A673 (cell line): ENCODE data around the gene ERFE.

ENCODE experiments used
- EZH2 ChIP-seq: fragments of 200-600 bp; sonication (generic); IDR thresholded peaks from 2 replicates; pipeline ENCODE4 v1.6.1; 2017; ENCODE audit warnings: borderline replicate concordance, low read depth, mild to moderate bottlenecking, mixed read lengths, antibody characterized with exemption, low read length; ENCODE audit not compliant: poor library complexity, severe bottlenecking
- TF ChIP-seq, protein P1 (sequence below): fragments of 300-800, 200-600 bp; sonication (generic); conservative IDR thresholded peaks from 2 replicates; pipeline ENCODE4 v1.5.1; 2017; ENCODE audit warnings: low read depth, mild to moderate bottlenecking, antibody characterized with exemption, low read length, moderate library complexity, mixed read lengths

DNA sequence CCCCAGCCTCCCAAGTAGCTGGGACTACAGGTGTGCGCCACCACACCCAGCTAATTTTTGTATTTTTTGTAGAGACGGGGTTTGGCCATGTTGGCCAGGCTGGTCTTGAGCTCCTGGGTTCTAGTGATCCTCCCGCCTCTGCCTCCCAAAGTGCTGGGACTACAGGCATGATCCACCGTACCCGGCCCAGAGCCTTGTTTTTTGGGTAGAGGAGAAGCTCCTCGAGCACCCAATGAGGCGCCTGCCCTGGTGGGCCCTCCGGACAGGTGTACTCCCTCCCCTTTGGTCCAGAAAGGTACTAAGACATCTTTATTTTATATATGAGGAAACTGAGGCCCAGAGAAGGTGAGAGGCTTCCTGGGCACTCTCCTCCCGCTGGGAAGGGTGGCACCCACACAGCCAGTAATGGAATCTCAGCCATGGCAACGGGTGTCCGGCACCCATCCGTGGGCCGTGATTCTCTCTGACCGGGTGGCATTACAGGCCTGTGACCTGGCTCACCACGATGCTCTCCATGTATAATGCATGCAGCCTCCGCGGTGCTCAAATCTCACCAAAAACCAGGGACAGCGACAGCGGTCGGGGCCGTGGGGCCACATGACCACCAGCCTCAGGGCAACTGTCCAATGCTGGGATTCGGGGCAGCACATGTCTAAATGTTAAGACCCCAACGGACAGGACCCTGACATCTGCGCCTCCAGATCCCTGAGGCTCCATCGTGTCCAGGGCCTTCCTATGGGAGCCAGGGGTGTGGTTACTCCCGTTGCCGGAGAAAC is 37.1 kb upstream of the ERFE start:
- TF ChIP-seq, protein P1, sequence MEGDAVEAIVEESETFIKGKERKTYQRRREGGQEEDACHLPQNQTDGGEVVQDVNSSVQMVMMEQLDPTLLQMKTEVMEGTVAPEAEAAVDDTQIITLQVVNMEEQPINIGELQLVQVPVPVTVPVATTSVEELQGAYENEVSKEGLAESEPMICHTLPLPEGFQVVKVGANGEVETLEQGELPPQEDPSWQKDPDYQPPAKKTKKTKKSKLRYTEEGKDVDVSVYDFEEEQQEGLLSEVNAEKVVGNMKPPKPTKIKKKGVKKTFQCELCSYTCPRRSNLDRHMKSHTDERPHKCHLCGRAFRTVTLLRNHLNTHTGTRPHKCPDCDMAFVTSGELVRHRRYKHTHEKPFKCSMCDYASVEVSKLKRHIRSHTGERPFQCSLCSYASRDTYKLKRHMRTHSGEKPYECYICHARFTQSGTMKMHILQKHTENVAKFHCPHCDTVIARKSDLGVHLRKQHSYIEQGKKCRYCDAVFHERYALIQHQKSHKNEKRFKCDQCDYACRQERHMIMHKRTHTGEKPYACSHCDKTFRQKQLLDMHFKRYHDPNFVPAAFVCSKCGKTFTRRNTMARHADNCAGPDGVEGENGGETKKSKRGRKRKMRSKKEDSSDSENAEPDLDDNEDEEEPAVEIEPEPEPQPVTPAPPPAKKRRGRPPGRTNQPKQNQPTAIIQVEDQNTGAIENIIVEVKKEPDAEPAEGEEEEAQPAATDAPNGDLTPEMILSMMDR: no peak
- no peak for TF ChIP-seq EZH2
